ENCODE measurements around the gene GPR37. TPM values are rescaled to one million over a fixed set of nuclear protein-coding genes. Genes with fewer than 3 reads are reported as not detected.

GPR37 gene
- total and polyA plus RNA-seq, 2 donors (not counting 1 experiment from before 2014, with no cell fraction given), result 12.6 to 20.6 TPM

DNA sequence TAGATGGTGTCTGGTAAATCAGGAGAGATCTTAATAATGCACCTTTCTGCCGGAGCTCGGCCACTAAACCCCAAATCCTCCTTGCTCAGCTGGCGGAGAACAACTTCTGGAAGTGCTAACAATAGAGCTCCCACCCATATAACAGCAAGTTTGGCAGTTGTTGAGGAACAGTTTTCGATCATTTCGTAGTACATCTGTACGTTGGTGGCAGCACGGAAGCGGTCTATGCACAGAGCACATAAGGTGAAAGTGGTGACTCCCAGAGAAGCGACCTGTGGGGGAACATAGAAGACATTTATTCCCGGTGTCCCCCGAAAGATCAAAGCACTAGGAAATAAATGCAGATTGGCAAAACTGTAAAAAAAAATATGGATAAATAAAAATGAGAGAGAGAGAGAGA is 18.5 kb downstream of the GPR37 start:
- Histone ChIP-seq H3K4me3 (replicated peaks in 1 of 4; ENCODE audit: control extremely low read depth in 1 of 4, insufficient read depth in 1 of 4, low read depth in 3 of 4, low read length in 4 of 4) (no peak overlapping the region), H3K27me3 (ENCODE audit: control insufficient read depth, insufficient read depth, low read length) (no peaks in the 10 kb centered on the region), H3K9ac (ENCODE audit: insufficient read depth, low read length) (no peak overlapping the region), H3K79me2 (ENCODE audit: control insufficient read depth, insufficient read depth, low read length) (peaks cover 4% of the 10 kb centered on the region), H3K4me1 (ENCODE audit: control insufficient read depth, extremely low read depth, insufficient read depth, low read length) (no peaks in the 10 kb centered on the region), H4K20me1 (ENCODE audit: control insufficient read depth, extremely low read depth, insufficient read depth, low read length) (no peaks in the 10 kb centered on the region), H2AFZ (ENCODE audit: low read length) (no peak overlapping the region), H3K9me3 (ENCODE audit: control insufficient read depth, insufficient read depth, low read depth, low read length) (no peaks in the 10 kb centered on the region), H3K27ac (ENCODE audit: insufficient read depth, low read length) (no peak overlapping the region), H3K4me2 (ENCODE audit: extremely low read depth, insufficient read depth, low read length) (no peak overlapping the region), H3K36me3 (ENCODE audit: control insufficient read depth, insufficient read depth, low read length) (peaks cover 2% of the 10 kb centered on the region)
- no peak for TF ChIP-seq EZH2 (IDR thresholded peaks at IDR 0.05; ENCODE audit: low read length, missing control alignments)
- TF ChIP-seq, protein P1, sequence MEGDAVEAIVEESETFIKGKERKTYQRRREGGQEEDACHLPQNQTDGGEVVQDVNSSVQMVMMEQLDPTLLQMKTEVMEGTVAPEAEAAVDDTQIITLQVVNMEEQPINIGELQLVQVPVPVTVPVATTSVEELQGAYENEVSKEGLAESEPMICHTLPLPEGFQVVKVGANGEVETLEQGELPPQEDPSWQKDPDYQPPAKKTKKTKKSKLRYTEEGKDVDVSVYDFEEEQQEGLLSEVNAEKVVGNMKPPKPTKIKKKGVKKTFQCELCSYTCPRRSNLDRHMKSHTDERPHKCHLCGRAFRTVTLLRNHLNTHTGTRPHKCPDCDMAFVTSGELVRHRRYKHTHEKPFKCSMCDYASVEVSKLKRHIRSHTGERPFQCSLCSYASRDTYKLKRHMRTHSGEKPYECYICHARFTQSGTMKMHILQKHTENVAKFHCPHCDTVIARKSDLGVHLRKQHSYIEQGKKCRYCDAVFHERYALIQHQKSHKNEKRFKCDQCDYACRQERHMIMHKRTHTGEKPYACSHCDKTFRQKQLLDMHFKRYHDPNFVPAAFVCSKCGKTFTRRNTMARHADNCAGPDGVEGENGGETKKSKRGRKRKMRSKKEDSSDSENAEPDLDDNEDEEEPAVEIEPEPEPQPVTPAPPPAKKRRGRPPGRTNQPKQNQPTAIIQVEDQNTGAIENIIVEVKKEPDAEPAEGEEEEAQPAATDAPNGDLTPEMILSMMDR (conservative IDR thresholded peaks at IDR 0.05 in 1 of 2, IDR thresholded peaks at IDR 0.05 in 1 of 2; ENCODE audit: low read depth in 1 of 2, low read length in 2 of 2), result no peak
- no peak for DNase-seq (ENCODE audit: low read depth in 2 of 2)

DNA sequence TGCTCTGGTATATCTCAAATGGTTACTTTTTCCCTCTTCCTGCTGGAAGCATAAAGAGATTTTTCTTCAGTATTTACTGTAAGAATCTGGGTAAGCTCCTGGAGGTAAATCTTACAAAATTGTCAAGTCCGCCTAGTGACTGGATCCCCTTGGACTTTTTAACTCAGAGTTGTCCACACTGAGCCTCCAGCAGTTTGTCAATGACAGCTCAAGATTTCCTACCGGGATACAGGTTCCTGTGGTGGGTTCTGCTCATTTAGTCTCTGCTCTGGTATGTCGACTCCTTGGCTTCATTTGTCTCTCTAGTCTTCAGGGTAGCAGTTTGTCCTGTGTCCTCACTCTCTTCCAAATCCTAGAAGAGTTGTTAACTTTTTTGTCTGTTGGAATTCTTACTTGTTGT is 27.0 kb downstream of the GPR37 start:
- TF ChIP-seq, protein P1 (conservative IDR thresholded peaks at IDR 0.05 in 1 of 2, IDR thresholded peaks at IDR 0.05 in 1 of 2; ENCODE audit: low read depth in 1 of 2, low read length in 2 of 2), result no peak
- H2AFZ ChIP-seq (ENCODE audit: low read length), result no peak overlapping the region

DNA sequence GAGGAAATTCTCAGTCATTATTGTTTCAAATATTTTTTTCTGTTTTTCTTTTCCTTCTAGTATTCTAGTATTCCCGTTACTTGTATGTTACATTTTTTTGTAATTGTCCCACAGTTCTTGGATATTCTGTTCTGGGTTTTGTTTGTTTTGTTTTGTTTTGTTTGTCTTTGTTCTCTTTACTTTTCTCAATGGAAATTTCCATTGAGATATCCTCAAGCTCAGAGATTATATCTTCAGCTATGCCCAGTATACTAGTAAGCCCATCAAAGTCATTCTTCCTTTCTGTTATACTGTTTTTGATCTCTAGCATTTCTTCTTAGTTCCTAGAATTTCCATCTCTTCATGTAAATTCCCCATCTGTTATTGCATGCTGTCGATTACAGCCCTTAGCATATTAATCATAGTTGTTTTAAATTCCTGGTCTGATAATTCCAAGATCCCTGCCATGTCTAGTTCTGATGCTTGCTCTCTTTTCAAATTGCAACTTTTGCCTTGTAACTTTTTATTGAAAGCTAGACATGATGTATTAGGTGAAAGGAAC is 27.8 kb downstream of the GPR37 start:
- Histone ChIP-seq H3K27me3 (ENCODE audit: control insufficient read depth, insufficient read depth, low read length) (no peaks in the 10 kb centered on the region), H3K9me3 (ENCODE audit: control insufficient read depth, insufficient read depth, low read depth, low read length) (no peaks in the 10 kb centered on the region), H3K36me3 (ENCODE audit: control insufficient read depth, insufficient read depth, low read length) (no peaks in the 10 kb centered on the region), H3K4me3 (replicated peaks in 1 of 4; ENCODE audit: control extremely low read depth in 1 of 4, insufficient read depth in 1 of 4, low read depth in 3 of 4, low read length in 4 of 4) (no peak overlapping the region), H3K27ac (ENCODE audit: insufficient read depth, low read length) (no peak overlapping the region), H3K4me2 (ENCODE audit: extremely low read depth, insufficient read depth, low read length) (no peak overlapping the region), H2AFZ (ENCODE audit: low read length) (no peak overlapping the region), H4K20me1 (ENCODE audit: control insufficient read depth, extremely low read depth, insufficient read depth, low read length) (no peaks in the 10 kb centered on the region), H3K4me1 (ENCODE audit: control insufficient read depth, extremely low read depth, insufficient read depth, low read length) (no peaks in the 10 kb centered on the region), H3K79me2 (ENCODE audit: control insufficient read depth, insufficient read depth, low read length) (no peaks in the 10 kb centered on the region), H3K9ac (ENCODE audit: insufficient read depth, low read length) (no peak overlapping the region)
- TF ChIP-seq EZH2 (IDR thresholded peaks at IDR 0.05; ENCODE audit: low read length, missing control alignments), result no peak
- TF ChIP-seq, protein P1 (conservative IDR thresholded peaks at IDR 0.05 in 1 of 2, IDR thresholded peaks at IDR 0.05 in 1 of 2; ENCODE audit: low read depth in 1 of 2, low read length in 2 of 2), result no peak
- DNase-seq (ENCODE audit: low read depth in 2 of 2), result no peak

More for the DNA sequence above, 27.0 kb downstream of the GPR37 start:
- Histone ChIP-seq H3K27me3 (ENCODE audit: control insufficient read depth, insufficient read depth, low read length) (no peaks in the 10 kb centered on the region), H3K4me1 (ENCODE audit: control insufficient read depth, extremely low read depth, insufficient read depth, low read length) (no peaks in the 10 kb centered on the region), H3K4me2 (ENCODE audit: extremely low read depth, insufficient read depth, low read length) (no peak overlapping the region), H4K20me1 (ENCODE audit: control insufficient read depth, extremely low read depth, insufficient read depth, low read length) (no peaks in the 10 kb centered on the region), H3K9me3 (ENCODE audit: control insufficient read depth, insufficient read depth, low read depth, low read length) (no peaks in the 10 kb centered on the region), H3K36me3 (ENCODE audit: control insufficient read depth, insufficient read depth, low read length) (no peaks in the 10 kb centered on the region), H3K4me3 (replicated peaks in 1 of 4; ENCODE audit: control extremely low read depth in 1 of 4, insufficient read depth in 1 of 4, low read depth in 3 of 4, low read length in 4 of 4) (no peak overlapping the region), H3K27ac (ENCODE audit: insufficient read depth, low read length) (no peak overlapping the region), H3K79me2 (ENCODE audit: control insufficient read depth, insufficient read depth, low read length) (no peaks in the 10 kb centered on the region), H3K9ac (ENCODE audit: insufficient read depth, low read length) (no peak overlapping the region)
- DNase-seq (ENCODE audit: low read depth in 2 of 2), result no peak

Measured in fibroblast of lung (primary cell).